T-helper 9 cell (primary cell): ENCODE data around the gene ZNF185.

Experiments used
- DNase-seq: peaks from one replicate; pipeline ENCODE4 v3.0.0-alpha.2; 2020
- total RNA-seq, 2 donors: gene quantifications; one replicate each; lab custom pipeline; 2026; lab: John Stamatoyannopoulos, UW

ZNF185 gene
- 0.77 to 1.2 reads per million in 2 donors for total RNA-seq

- no peak for DNase-seq
Measured at GRCh38 chrX:152897222-152898131, at the start of gene ZNF185. Gene ZNF185, plus strand, starts transcription at chrX:152898067. Its CDS starts 16,423 bp downstream, at chrX:152914490.

DNA sequence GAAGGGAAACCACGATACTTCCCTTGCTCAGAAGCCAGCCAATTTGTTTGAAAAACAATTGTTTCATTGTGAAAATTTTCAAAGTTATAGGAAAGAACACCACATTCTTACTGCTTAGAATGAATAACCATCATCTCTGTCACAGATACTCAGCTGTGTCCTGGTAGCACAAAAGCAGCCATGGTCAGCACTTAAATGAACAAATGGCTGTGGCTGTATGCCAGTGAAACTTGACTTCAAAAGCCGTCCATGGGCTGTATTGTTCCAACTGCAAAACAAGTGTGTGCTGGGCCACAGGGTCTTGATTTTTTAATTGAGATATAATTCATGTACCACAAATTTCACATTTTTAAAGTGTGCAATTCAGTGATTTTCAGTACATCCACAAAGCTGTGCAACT lies 47.4 kb upstream of the ZNF185 start:
- DNase-seq, result no peak

DNA sequence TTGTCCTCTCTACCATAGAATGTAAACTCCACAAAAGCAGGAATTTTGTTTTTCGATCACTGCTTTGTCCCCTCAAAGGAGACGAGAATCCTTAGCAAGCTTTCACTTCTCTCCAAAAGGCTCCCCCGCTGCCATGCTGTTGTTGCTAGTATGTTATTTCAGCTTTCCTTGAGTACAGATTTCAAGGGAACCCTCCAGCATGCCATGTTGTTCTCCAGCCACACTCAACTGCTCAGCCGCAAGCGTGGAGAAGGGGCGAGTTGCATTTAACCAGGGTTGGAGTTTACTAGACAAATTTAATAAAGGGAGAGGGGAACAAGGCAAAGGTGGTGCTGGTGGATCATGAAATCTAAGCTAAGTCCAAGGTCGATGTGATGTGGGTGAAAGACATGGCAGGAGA lies 43.9 kb upstream of the ZNF185 start:
- no peak for DNase-seq

DNA sequence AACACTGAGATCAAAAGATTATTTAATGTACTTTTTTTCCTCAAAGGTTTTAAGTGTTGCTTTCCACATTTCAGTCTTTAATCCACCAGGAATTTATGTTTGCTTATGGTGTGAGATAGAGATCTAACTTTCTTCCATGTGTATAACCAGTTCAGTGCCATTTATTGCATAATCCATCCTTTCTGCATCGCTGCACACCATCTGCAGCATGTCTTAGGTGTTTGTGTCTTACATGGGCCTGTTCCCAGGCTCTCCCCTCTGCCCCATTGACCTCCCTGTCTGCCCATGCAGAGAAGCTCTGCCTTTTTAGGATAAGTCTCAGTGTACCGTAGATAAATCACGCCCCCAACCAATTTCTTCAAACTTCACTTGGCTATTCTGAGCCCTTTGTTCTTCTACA lies 36.8 kb upstream of the ZNF185 start:
- DNase-seq, result no peak

DNA sequence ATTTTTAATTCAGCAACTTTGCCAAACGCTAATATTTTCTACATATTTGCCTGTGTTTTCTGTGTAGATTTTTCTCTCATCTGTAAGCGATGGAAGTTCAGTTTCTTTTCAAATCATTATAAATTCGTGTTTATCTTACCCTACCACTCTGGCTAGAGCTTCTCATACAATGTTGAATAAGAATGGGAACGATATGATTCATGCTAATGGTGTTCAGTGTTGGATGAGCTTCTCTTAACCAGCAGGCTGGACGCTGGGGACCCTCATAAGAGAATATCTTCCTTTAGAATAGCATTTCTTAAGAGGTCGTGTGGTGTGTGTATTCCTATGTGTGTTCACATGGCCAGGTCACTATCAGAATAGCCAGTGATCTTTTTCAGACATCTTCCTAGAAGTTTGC lies 36.0 kb upstream of the ZNF185 start:
- no peak for DNase-seq

DNA sequence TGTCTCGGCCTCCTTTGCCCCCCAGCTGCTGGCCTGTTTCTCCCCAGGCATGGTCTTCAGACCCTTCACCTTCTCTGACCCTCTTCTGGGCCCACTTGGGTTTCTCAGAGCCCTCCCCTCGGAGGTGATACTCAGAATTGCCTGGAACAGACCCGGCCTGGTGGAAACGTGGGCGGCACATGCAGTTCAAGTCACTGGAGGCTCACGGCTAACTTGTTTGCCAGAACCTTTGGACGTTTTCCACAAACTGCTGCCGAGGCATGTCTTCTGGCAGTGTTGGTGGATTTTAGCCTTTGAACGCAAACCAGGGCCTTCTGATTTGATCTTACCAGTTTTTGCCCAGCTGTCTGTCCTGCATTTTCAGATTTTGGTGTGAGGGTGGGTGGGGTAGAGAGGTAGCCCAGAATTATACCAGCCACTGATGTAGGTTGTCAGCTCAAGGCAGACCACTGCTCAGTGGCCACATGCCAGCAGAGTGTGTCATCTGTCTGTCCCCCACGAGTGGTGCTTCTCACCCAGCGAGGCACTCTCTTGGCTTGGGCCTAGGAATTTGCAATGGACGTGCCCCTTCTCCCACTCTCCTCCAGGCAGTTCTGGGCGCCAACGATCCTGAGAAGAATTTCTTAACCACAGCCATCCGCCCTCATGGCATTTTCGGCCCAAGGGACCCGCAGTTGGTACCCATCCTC lies 32.5 kb upstream of the ZNF185 start:
- no peak for DNase-seq

DNA sequence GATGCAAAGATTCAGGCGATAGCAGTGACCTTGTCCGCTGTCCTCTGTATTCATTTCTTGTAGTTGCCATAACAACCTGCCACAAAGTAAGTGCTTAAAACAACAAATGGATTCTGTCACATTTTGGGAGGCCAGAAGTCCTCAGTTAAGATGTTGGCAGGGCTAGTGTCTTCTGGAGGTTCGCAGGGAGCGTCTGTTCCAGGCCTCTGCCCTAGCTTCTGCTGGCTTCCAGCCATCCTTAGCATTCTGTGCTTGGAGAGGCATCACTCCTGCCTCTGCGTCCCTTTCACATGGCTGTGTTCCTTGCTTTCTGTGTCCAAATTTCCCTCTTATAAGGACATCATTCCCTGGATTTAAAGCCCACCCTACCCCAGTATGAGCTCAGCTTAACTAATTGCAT lies 31.5 kb upstream of the ZNF185 start:
- no peak for DNase-seq

- no peak for DNase-seq
Measured at GRCh38 chrX:152869972-152870371, 27.9 kb upstream of the ZNF185 start.

GRCh38 chrX:152871260-152871659 lies 26.6 kb upstream of the ZNF185 start:
- no peak for DNase-seq

DNA sequence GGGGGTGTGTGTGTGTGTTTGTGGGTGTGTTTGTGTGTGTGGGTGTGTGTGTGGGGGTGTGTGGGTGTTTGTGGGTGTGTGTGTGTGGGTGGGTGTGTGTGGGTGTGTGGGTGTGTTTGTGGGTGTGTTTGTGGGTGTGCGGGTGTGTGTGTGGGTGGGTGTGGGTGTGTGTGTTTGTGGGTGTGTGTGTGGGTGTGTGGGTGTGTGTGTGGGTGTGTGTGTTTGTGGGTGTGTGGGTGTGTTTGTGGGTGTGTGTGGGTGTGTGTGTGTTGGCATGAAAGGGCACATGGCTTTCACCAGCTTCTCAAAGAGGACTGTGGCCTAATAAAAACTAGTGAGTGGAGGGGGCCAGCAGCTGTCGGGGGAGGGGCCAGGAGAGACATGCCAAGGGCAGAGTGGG lies 25.3 kb upstream of the ZNF185 start:
- DNase-seq, result no peak

DNA sequence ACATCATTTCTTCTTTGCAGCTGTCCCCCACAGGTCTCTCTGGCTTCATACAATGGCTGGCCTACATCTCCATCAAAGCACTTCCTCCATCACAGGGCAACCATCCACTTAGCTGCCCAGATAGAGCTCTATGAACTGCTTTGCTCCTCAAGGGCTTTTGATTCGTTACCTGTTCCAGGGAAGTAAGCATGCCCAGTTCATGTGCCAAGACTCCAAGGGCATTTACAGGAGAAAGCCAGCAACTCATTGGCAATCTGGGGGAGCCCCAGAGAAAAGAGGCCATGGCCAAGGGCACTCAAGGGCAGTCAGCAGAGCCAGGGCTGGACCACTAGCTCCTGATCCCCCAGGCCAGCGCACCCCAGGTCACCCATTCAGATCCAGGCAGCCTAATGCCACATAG lies 24.5 kb upstream of the ZNF185 start:
- DNase-seq, result no peak

- DNase-seq, result no peak
Measured at GRCh38 chrX:152876931-152877840, 20.7 kb upstream of the ZNF185 start.

DNA sequence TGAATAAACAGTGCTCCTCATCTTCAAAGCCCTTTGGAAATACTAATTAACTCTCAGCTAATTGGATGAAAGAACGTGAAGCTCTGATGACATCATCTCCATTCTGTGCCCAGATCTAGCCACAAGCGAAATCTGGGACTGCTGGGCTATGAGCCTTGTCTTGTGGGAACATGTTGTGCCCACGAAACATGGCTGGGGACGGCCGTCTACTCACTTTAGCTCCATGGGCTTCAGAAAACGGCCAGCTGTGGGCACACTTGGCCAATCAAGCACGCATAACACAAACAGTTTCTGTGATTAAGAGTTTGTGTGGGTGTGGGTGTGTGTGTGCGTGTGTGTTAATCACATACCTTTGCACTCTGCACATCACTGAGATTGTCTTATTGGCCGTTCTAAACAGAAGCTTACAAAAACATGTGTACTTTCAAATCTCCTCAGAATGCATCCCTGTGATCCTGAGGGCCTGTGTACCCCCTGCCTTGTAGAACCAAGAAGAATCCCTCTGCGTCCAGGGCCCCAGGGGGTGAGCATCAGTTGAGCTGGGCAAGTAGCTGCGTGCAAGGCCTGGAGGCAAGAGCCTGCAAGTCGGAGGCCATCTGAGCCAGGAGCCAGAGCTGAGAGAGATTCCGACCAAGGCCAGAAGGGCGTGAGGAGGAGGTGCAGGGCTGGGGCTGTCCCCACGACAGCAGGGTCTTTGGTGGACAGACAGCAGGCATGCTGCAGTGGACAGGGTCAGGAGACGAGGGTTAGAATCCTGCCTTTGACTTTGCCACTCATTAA lies 18.7 kb upstream of the ZNF185 start:
- no peak for DNase-seq

GRCh38 chrX:152881289-152881688 lies 16.6 kb upstream of the ZNF185 start:
- no peak for DNase-seq

- DNase-seq, result no peak
Measured at GRCh38 chrX:152884171-152884570, 13.7 kb upstream of the ZNF185 start.

DNA sequence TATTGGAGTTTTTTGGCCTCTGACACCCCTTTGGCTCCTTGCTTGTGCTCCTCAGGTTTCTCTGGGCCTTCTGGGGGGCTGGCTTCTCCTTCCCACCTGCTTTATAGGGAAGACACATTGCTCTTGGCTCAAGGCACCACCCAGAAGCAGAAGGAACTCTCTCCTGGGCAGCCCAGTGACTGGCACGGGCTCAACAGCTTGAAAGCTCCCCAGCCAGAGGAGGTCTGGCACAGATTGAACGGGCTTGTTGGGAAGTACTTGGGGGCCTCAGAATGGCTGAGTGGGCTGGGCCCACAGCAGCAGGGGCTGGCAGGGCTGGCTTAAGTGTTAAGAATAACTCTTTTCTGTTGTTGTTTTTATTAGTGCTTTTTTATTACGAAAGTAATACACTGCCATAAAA lies 11.2 kb upstream of the ZNF185 start:
- DNase-seq, result no peak

- no peak for DNase-seq
Measured at GRCh38 chrX:152892499-152892898, 5.4 kb upstream of the ZNF185 start.

- DNase-seq, result no peak
Measured at GRCh38 chrX:152892999-152893891, 4.6 kb upstream of the ZNF185 start.

DNA sequence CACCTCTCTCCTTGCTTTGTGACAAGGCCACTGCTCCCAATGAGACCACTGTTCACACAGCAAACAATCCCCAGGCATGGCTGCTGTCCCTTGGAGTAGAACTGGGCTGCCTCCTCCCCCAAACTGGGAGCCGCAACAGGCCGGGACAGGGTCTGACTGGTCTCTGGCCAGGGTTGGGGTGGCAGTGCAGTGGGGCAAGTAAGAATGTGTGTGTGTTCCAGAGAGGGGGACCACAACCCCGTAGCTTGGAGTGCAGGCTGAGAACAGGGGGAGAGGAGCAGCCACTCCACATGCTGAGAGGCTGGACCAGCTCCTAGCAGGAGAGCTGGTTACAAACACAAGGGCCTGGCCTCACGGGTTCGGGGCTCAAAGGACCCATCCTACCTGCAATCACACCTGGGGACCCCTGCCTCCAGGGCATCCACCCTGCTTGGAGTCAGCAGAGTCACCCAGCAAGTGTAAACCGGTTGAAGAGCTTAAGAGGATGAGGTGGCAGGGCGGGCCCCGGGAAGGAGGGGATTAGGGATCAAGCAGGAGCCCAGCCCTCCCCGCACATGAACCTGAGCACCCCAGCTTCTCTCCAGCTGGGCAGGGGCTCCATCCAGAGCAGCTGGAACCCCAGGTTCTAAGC lies 3.8 kb upstream of the ZNF185 start:
- no peak for DNase-seq

GRCh38 chrX:152895121-152895520 lies 2.7 kb upstream of the ZNF185 start:
- DNase-seq, result no peak
